ENCODE data around the gene BBS9. TPM values are rescaled to one million over a fixed set of nuclear protein-coding genes. Genes with fewer than 3 reads are reported as not detected.

BBS9 gene
- total RNA-seq, 1 experiment from 2014 or later, result 5.7 TPM

DNA sequence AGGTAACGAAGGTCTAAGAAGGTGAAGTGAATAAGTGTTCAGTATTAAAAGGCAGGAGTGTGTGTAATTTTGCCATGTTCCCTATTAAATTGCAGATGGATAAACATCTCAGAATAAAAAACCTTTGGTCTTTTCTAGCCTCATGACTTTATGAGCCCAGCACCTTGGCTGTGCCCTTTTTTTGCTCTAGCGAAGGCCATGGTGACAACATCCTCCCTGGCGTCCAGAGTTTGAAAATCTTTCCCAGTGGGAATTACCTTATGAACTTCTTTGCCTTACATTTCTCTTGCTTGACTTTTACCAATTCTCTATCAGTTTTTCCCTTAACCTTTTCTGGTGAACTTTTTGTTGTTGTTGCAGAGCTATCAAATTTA, 407.7 kb downstream of the BBS9 start:
- no peak overlapping the region for H3K27ac ChIP-seq (ENCODE audit: low read length)
- no peak overlapping the region for H3K9ac ChIP-seq (ENCODE audit: low read length)
- H3K4me1 ChIP-seq (ENCODE audit: insufficient read depth, low read length), result no peaks in the 10 kb centered on the region
- H3K27me3 ChIP-seq (ENCODE audit: low read length), result no peaks in the 10 kb centered on the region
- H3K79me2 ChIP-seq (ENCODE audit: low read length), result no peaks in the 10 kb centered on the region
- CTCF ChIA-PET, result no interaction called here
- H3F3A ChIP-seq (ENCODE audit: low read length, unreplicated experiment), result no peaks in the 10 kb centered on the region
- ATAC-seq, result no peak
- H3K9me2 ChIP-seq (replicated peaks; ENCODE audit: low read length), result no peaks in the 10 kb centered on the region
- H2AFZ ChIP-seq (ENCODE audit: low read length), result no peak overlapping the region
- intact Hi-C loops (cut with micrococcal nuclease), result no loop called here
- DNase-seq, result no peak
- POLR2A ChIA-PET (ENCODE audit: unreplicated experiment), result no interaction called here
- no peak overlapping the region for H3K4me2 ChIP-seq (ENCODE audit: low read length)
- TF ChIP-seq, protein P1, sequence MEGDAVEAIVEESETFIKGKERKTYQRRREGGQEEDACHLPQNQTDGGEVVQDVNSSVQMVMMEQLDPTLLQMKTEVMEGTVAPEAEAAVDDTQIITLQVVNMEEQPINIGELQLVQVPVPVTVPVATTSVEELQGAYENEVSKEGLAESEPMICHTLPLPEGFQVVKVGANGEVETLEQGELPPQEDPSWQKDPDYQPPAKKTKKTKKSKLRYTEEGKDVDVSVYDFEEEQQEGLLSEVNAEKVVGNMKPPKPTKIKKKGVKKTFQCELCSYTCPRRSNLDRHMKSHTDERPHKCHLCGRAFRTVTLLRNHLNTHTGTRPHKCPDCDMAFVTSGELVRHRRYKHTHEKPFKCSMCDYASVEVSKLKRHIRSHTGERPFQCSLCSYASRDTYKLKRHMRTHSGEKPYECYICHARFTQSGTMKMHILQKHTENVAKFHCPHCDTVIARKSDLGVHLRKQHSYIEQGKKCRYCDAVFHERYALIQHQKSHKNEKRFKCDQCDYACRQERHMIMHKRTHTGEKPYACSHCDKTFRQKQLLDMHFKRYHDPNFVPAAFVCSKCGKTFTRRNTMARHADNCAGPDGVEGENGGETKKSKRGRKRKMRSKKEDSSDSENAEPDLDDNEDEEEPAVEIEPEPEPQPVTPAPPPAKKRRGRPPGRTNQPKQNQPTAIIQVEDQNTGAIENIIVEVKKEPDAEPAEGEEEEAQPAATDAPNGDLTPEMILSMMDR (conservative IDR thresholded peaks at IDR 0.05; ENCODE audit: low read depth, low read length), result no peak
- no peaks in the 10 kb centered on the region for H4K20me1 ChIP-seq (ENCODE audit: low read length)
- H3K9me3 ChIP-seq (ENCODE audit: low read length), result no peaks in the 10 kb centered on the region
- no peaks in the 10 kb centered on the region for H3K36me3 ChIP-seq (ENCODE audit: low read depth, low read length)
- no peak overlapping the region for H3K4me3 ChIP-seq (ENCODE audit: low read length)
- BruUV-seq (replicated peaks), result no TSS peak

DNA sequence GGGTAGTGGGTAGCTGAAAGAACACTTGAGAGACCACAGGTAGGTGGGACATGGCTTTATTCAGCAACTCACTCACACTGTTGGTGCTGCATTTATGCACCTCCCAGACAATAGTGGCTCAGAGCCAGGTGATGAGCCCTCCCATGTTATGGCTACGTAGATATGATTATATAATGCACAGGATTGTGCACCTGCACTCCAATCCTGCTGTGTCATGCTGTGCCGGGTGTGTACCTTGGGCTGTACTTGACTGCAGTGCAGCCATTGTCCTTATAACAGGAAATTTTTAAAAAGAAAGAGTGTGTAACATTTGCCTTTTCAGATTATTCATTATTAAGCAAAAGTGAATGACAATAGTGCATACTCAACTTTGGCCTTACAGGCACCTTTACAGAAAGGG, 409.8 kb downstream of the BBS9 start:
- CTCF ChIA-PET, result no interaction called here

DNA sequence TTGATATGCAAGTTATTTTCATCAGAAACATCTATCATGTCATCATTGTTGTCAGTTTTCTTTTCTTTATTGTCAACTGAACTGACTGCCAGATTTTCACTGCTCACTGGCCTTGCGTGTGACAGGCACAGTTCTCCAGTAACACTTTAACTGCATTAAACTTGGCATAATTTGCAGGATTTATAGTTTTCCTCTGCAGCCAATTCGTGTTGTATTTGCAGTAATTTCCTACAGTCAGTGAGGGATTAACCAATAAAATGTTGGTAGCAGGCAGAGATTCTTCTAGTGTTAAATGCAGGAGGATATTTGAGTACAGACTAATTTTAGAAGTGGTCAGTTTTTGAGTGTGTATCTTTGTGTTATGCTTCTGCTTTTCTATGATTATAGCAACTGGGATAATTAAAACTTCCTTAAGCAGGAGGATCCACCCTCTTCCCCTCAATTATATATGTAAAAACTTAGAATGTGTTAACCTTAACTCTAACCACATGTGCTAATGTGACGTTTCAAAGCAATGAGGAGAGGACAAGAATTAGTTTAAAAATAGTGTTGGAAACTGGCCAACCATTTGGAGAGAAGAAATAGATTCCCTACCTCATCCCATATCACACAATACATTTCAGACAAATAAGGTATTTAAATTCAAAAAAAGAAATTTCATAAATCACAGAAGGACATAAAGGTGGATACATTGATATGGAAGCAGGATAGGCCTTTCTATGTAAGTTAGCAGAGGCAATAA, 410.5 kb downstream of the BBS9 start:
- H3K9ac ChIP-seq (ENCODE audit: low read length), result no peak overlapping the region
- H3K9me3 ChIP-seq (ENCODE audit: low read length), result no peaks in the 10 kb centered on the region
- no peaks in the 10 kb centered on the region for H3F3A ChIP-seq (ENCODE audit: low read length, unreplicated experiment)
- CTCF ChIA-PET, result no interaction called here
- no peak overlapping the region for H3K27ac ChIP-seq (ENCODE audit: low read length)
- ATAC-seq (no peak), DNase-seq (no peak)
- BruUV-seq (replicated peaks), result no TSS peak
- H3K4me2 ChIP-seq (ENCODE audit: low read length), result no peak overlapping the region
- H3K27me3 ChIP-seq (ENCODE audit: low read length), result no peaks in the 10 kb centered on the region
- H3K4me1 ChIP-seq (ENCODE audit: insufficient read depth, low read length), result no peaks in the 10 kb centered on the region
- POLR2A ChIA-PET (ENCODE audit: unreplicated experiment), result no interaction called here
- no peaks in the 10 kb centered on the region for H3K9me2 ChIP-seq (replicated peaks; ENCODE audit: low read length)
- TF ChIP-seq, protein P1 (conservative IDR thresholded peaks at IDR 0.05; ENCODE audit: low read depth, low read length), result no peak
- TF ChIP-seq EZH2phosphoT487 (IDR thresholded peaks at IDR 0.05; ENCODE audit: borderline replicate concordance, low read length) (no peak), EZH2 (IDR thresholded peaks at IDR 0.05; ENCODE audit: low read length, unreplicated experiment) (no peak)
- no peaks in the 10 kb centered on the region for H4K20me1 ChIP-seq (ENCODE audit: low read length)
- H3K4me3 ChIP-seq (ENCODE audit: low read length), result no peak overlapping the region
- H3K79me2 ChIP-seq (ENCODE audit: low read length), result no peaks in the 10 kb centered on the region
- H2AFZ ChIP-seq (ENCODE audit: low read length), result no peak overlapping the region
- intact Hi-C loops (cut with micrococcal nuclease), result no loop called here
- H3K36me3 ChIP-seq (ENCODE audit: low read depth, low read length), result no peaks in the 10 kb centered on the region

More for the DNA sequence above, 409.8 kb downstream of the BBS9 start:
- DNase-seq (no peak), ATAC-seq (no peak)
- Histone ChIP-seq H3K27ac (ENCODE audit: low read length) (no peak overlapping the region), H3K9me2 (replicated peaks; ENCODE audit: low read length) (no peaks in the 10 kb centered on the region), H4K20me1 (ENCODE audit: low read length) (no peaks in the 10 kb centered on the region), H3K27me3 (ENCODE audit: low read length) (no peaks in the 10 kb centered on the region), H2AFZ (ENCODE audit: low read length) (no peak overlapping the region), H3K9me3 (ENCODE audit: low read length) (no peaks in the 10 kb centered on the region), H3K79me2 (ENCODE audit: low read length) (no peaks in the 10 kb centered on the region), H3K36me3 (ENCODE audit: low read depth, low read length) (no peaks in the 10 kb centered on the region), H3K4me3 (ENCODE audit: low read length) (no peak overlapping the region), H3F3A (ENCODE audit: low read length, unreplicated experiment) (no peaks in the 10 kb centered on the region), H3K9ac (ENCODE audit: low read length) (no peak overlapping the region), H3K4me2 (ENCODE audit: low read length) (no peak overlapping the region), H3K4me1 (ENCODE audit: insufficient read depth, low read length) (no peaks in the 10 kb centered on the region)
- no TSS peak for BruUV-seq (replicated peaks)
- intact Hi-C loops (cut with micrococcal nuclease), result no loop called here
- TF ChIP-seq EZH2 (IDR thresholded peaks at IDR 0.05; ENCODE audit: low read length, unreplicated experiment) (no peak), EZH2phosphoT487 (IDR thresholded peaks at IDR 0.05; ENCODE audit: borderline replicate concordance, low read length) (no peak)
- TF ChIP-seq, protein P1 (conservative IDR thresholded peaks at IDR 0.05; ENCODE audit: low read depth, low read length), result no peak
- POLR2A ChIA-PET (ENCODE audit: unreplicated experiment), result no interaction called here
